ENCODE results near the gene KRT12.
"Not testable (repeated sequence)": the region's sequence is repeated elsewhere in the genome, so short reads cannot be mapped to it uniquely, and the experiment has no call there.

Gene KRT12

GRCh38 chr17:40883626-40884334 is 16.8 kb upstream of the KRT12 start:
- no peak for DNase-seq

- no peak for DNase-seq
Observed at GRCh38 chr17:40883031-40883430, 16.0 kb upstream of the KRT12 start.

- DNase-seq = no peak
Observed at GRCh38 chr17:40879026-40879425, 12.0 kb upstream of the KRT12 start.

GRCh38 chr17:40878044-40878443 is 11.0 kb upstream of the KRT12 start:
- no peak for DNase-seq

- DNase-seq = no peak
Observed at GRCh38 chr17:40873801-40874200, 6.8 kb upstream of the KRT12 start.

- DNase-seq = no peak
Observed at GRCh38 chr17:40873255-40873654, 6.2 kb upstream of the KRT12 start.

- DNase-seq = no peak
Observed at GRCh38 chr17:40872416-40872815, 5.4 kb upstream of the KRT12 start.

GRCh38 chr17:40871316-40871715 is 4.3 kb upstream of the KRT12 start:
- DNase-seq = no peak

- DNase-seq = no peak
Observed at GRCh38 chr17:40870136-40870535, 3.1 kb upstream of the KRT12 start.

- no peak for DNase-seq
Observed at GRCh38 chr17:40864661-40865390, 2.2 kb downstream of the KRT12 start.

GRCh38 chr17:40862985-40863733 is 3.9 kb downstream of the KRT12 start:
- peak; percentile 43 for DNase-seq

- no peak for DNase-seq
Observed at GRCh38 chr17:40859536-40859935, 7.5 kb downstream of the KRT12 start.

GRCh38 chr17:40858667-40859066 is 8.4 kb downstream of the KRT12 start:
- not testable (repeated sequence) for DNase-seq

- DNase-seq = peak; percentile 62
Observed at GRCh38 chr17:40857535-40857934, 9.5 kb downstream of the KRT12 start.

GRCh38 chr17:40854175-40854814 is 12.7 kb downstream of the KRT12 start:
- no peak for DNase-seq

GRCh38 chr17:40852364-40852763 is 14.7 kb downstream of the KRT12 start:
- no peak for DNase-seq

GRCh38 chr17:40850293-40850972 is 16.6 kb downstream of the KRT12 start:
- DNase-seq = no peak

- no peak for DNase-seq
Observed at GRCh38 chr17:40849723-40850122, 17.3 kb downstream of the KRT12 start.

GRCh38 chr17:40848583-40849235 is 18.3 kb downstream of the KRT12 start:
- DNase-seq = no peak

GRCh38 chr17:40846515-40847144 is 20.4 kb downstream of the KRT12 start:
- no peak for DNase-seq

- DNase-seq = no peak
Observed at GRCh38 chr17:40844671-40845107, 22.3 kb downstream of the KRT12 start.

- DNase-seq = no peak
Observed at GRCh38 chr17:40843242-40843641, 23.8 kb downstream of the KRT12 start.
